ENCODE data around the gene NSFL1C. TPM values are rescaled to one million over a fixed set of nuclear protein-coding genes. Genes with fewer than 3 reads are reported as not detected.

The NSFL1C gene
- polyA plus RNA-seq, 1 donor (not counting 4 experiments of a cell fraction or from before 2014, with no cell fraction given) = 38.8 TPM

DNA sequence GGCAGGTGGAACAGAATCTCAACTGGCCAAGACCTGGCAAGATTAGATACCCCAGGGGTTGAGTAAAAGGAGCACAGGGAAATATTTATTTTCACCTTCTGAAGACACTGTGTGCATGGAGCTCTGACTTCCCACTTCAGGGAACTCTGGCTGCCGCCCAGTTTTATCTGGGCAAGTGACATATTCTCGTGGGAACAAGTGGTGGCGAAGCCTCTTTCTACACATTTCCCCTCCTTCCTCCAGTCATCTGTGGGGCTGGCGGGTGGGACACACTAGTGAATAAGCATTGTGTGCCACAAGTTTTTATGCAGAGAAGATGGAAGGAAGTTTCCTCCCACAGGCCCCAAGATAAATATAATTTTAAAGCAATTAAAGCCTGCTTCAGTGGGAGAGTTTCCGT, 23.6 kb downstream of the NSFL1C start:
- Histone ChIP-seq H3K27me3 (ENCODE audit: control insufficient read depth, extremely low read depth, insufficient read depth, low read length) (no peaks in the 10 kb centered on the region), H3K27ac (ENCODE audit: control insufficient read depth, insufficient read depth, low read length) (no peak overlapping the region), H2AFZ (ENCODE audit: control insufficient read depth, low read length) (no peak overlapping the region), H3K36me3 (ENCODE audit: control insufficient read depth in 2 of 2, extremely low read depth in 1 of 2, insufficient read depth in 2 of 2, low read length in 2 of 2) (peaks cover 40 to 43% of the 10 kb centered on the region in 2 experiments), H3K4me3 (ENCODE audit: control insufficient read depth in 2 of 3, extremely low read depth in 1 of 3, insufficient read depth in 2 of 3, low read depth in 1 of 3, low read length in 3 of 3) (no peak overlapping the region), H3K4me2 (ENCODE audit: control insufficient read depth, extremely low read depth, insufficient read depth, low read depth, low read length) (no peak overlapping the region), H3K9me1 (ENCODE audit: control insufficient read depth, extremely low read depth, insufficient read depth, low read length) (no peaks in the 10 kb centered on the region), H3K79me2 (ENCODE audit: control insufficient read depth, insufficient read depth, low read length) (no peaks in the 10 kb centered on the region), H3K9ac (ENCODE audit: control insufficient read depth, extremely low read depth, insufficient read depth, low read length) (no peak overlapping the region), H3K9me3 (ENCODE audit: control insufficient read depth, low read depth, low read length) (no peaks in the 10 kb centered on the region), H4K20me1 (ENCODE audit: control insufficient read depth, extremely low read depth, insufficient read depth, low read length) (no peaks in the 10 kb centered on the region), H3K4me1 (ENCODE audit: control insufficient read depth, extremely low read depth, insufficient read depth, low read length) (no peaks in the 10 kb centered on the region)
- no peak for DNase-seq (ENCODE audit: low read depth, low spot score)
- dilution Hi-C loops (cut with MboI; ENCODE audit: extremely low pct_ligation_motif_present, low sequenced_read_pairs) = no loop called here
- FAIRE-seq = no peak
- no peak for TF ChIP-seq EZH2 (IDR thresholded peaks at IDR 0.05; ENCODE audit: low read length)
- TF ChIP-seq, protein P1, sequence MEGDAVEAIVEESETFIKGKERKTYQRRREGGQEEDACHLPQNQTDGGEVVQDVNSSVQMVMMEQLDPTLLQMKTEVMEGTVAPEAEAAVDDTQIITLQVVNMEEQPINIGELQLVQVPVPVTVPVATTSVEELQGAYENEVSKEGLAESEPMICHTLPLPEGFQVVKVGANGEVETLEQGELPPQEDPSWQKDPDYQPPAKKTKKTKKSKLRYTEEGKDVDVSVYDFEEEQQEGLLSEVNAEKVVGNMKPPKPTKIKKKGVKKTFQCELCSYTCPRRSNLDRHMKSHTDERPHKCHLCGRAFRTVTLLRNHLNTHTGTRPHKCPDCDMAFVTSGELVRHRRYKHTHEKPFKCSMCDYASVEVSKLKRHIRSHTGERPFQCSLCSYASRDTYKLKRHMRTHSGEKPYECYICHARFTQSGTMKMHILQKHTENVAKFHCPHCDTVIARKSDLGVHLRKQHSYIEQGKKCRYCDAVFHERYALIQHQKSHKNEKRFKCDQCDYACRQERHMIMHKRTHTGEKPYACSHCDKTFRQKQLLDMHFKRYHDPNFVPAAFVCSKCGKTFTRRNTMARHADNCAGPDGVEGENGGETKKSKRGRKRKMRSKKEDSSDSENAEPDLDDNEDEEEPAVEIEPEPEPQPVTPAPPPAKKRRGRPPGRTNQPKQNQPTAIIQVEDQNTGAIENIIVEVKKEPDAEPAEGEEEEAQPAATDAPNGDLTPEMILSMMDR (optimal IDR thresholded peaks at IDR 0.05 in 1 of 3, IDR thresholded peaks at IDR 0.05 in 1 of 3, conservative IDR thresholded peaks at IDR 0.05 in 1 of 3; ENCODE audit: extremely low read depth in 1 of 3, insufficient read depth in 2 of 3, low read length in 3 of 3) = no peak

DNA sequence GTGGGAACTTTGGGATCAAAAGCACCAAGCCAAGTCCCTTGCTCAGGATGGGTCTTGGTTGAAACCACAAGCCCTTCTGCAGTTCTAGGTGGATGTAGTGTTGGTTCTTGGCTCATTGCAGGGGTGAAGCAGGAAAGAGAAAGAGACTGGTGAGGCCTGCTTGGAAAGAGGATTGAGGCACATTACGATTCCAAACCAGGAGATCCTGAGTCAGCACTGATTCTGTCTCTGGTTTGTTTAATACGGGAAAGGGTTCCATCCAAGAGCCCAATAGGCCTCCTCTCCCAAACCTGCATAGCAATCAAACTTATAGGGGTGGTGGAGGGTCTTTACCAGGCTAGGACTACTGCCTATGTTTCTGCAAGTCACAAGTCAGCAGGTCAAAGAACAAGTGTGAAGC, 24.3 kb downstream of the NSFL1C start:
- dilution Hi-C loops (cut with MboI; ENCODE audit: extremely low pct_ligation_motif_present, low sequenced_read_pairs) = no loop called here
- no peaks in the 10 kb centered on the region for H3K9me3 ChIP-seq (ENCODE audit: control insufficient read depth, low read depth, low read length)
- no peak overlapping the region for H3K27ac ChIP-seq (ENCODE audit: control insufficient read depth, insufficient read depth, low read length)
- H3K4me1 ChIP-seq (ENCODE audit: control insufficient read depth, extremely low read depth, insufficient read depth, low read length) = no peaks in the 10 kb centered on the region
- H3K27me3 ChIP-seq (ENCODE audit: control insufficient read depth, extremely low read depth, insufficient read depth, low read length) = no peaks in the 10 kb centered on the region
- H3K4me3 ChIP-seq (ENCODE audit: control insufficient read depth in 2 of 3, extremely low read depth in 1 of 3, insufficient read depth in 2 of 3, low read depth in 1 of 3, low read length in 3 of 3) = no peak overlapping the region
- H3K9ac ChIP-seq (ENCODE audit: control insufficient read depth, extremely low read depth, insufficient read depth, low read length) = no peak overlapping the region
- no peak for DNase-seq (ENCODE audit: low read depth, low spot score)
- H3K4me2 ChIP-seq (ENCODE audit: control insufficient read depth, extremely low read depth, insufficient read depth, low read depth, low read length) = no peak overlapping the region
- H4K20me1 ChIP-seq (ENCODE audit: control insufficient read depth, extremely low read depth, insufficient read depth, low read length) = no peaks in the 10 kb centered on the region
- H2AFZ ChIP-seq (ENCODE audit: control insufficient read depth, low read length) = no peak overlapping the region
- no peaks in the 10 kb centered on the region for H3K9me1 ChIP-seq (ENCODE audit: control insufficient read depth, extremely low read depth, insufficient read depth, low read length)
- no peak for TF ChIP-seq EZH2 (IDR thresholded peaks at IDR 0.05; ENCODE audit: low read length)
- TF ChIP-seq, protein P1 (optimal IDR thresholded peaks at IDR 0.05 in 1 of 3, IDR thresholded peaks at IDR 0.05 in 1 of 3, conservative IDR thresholded peaks at IDR 0.05 in 1 of 3; ENCODE audit: extremely low read depth in 1 of 3, insufficient read depth in 2 of 3, low read length in 3 of 3) = no peak
- no peak for FAIRE-seq
- peaks cover 35 to 41% of the 10 kb centered on the region in 2 experiments for H3K36me3 ChIP-seq (ENCODE audit: control insufficient read depth in 2 of 2, extremely low read depth in 1 of 2, insufficient read depth in 2 of 2, low read length in 2 of 2)
- H3K79me2 ChIP-seq (ENCODE audit: control insufficient read depth, insufficient read depth, low read length) = no peaks in the 10 kb centered on the region
